WTC11 (cell line): ENCODE data around the gene LATS2.

Source experiments
- CREB1 ChIP-seq: sonication (generic); formaldehyde crosslinking; IDR thresholded peaks from 2 replicates; pipeline ENCODE4 v1.8.0; 2023; ENCODE audit warnings: mild to moderate bottlenecking, missing genetic modification reagents
- CTCF ChIP-seq: fragments of 200-600 bp; IDR thresholded peaks from 2 replicates; pipeline ENCODE4 v1.8.0; 2022; ENCODE audit warnings: antibody characterized with exemption
- FOXJ3 ChIP-seq: sonication (generic); formaldehyde crosslinking; IDR thresholded peaks from 2 replicates; pipeline ENCODE4 v1.9.0; 2021; ENCODE audit warnings: missing genetic modification reagents, mild to moderate bottlenecking, borderline replicate concordance
- FOXP4 ChIP-seq: sonication (generic); formaldehyde crosslinking; IDR thresholded peaks from 2 replicates; pipeline ENCODE4 v1.8.0; 2022; ENCODE audit warnings: mild to moderate bottlenecking, missing genetic modification reagents
- NR2C2 ChIP-seq: sonication (generic); formaldehyde crosslinking; IDR thresholded peaks from 2 replicates; pipeline ENCODE4 v1.8.0; 2022; ENCODE audit warnings: mild to moderate bottlenecking, missing genetic modification reagents
- USF2 ChIP-seq: sonication (generic); formaldehyde crosslinking; IDR thresholded peaks from 2 replicates; pipeline ENCODE4 v1.8.1; 2023; ENCODE audit warnings: mild to moderate bottlenecking, missing genetic modification reagents, moderate library complexity

GRCh38 chr13:21009036-21009435 is 52.4 kb downstream of the LATS2 start:
- no peak for TF ChIP-seq FOXP4
- TF ChIP-seq FOXJ3 (CRISPR knock-in tag): no peak
- TF ChIP-seq CTCF: no peak
- no peak for TF ChIP-seq NR2C2 (CRISPR knock-in tag)
- no peak for TF ChIP-seq CREB1 (CRISPR knock-in tag)
- TF ChIP-seq USF2 (CRISPR knock-in tag): no peak
